ENCODE measurements around the gene DEFB127. TPM values are rescaled to one million over a fixed set of nuclear protein-coding genes. Genes with fewer than 3 reads are reported as not detected.
"Not testable (repeated sequence)": the region's sequence is repeated elsewhere in the genome, so short reads cannot be mapped to it uniquely, and the experiment has no call there.

The DEFB127 gene
- total RNA-seq, 5 donors from 2014 or later (not counting 1 experiment from before 2014, with no cell fraction given): not detected

DNA sequence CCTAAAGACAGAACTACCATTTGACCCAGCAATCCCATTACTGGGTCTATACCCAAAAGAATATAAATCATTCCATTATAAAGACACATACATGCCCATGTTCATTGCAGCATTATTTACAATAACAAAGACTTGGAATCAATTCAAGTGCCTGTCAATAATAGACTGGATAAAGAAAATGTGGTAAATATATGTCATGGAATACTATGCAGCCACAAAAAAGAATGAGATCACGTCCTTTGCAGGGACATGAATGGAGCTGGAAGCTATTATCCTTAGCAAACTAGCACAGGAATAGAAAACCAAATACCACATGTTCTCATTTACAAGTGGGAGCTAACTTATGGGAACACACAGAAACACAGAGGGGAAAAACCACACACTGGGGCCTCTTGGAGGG lies 41.0 kb downstream of the DEFB127 start:
- H3K27ac ChIP-seq (ENCODE audit: low read length): no peak overlapping the region
- Mint-ChIP-seq H3K27me3 (peaks cover 24% of the 10 kb centered on the region in 2 donors), H3K9me3 (peaks cover 0 to 4% (median 3%) of the 10 kb centered on the region in 3 donors), H3K4me3 (no peak overlapping the region), H3K27ac (no peak overlapping the region), H3K36me3 (no peaks in the 10 kb centered on the region), H3K4me1 (no peaks in the 10 kb centered on the region)
- no peaks in the 10 kb centered on the region for H3K9me3 ChIP-seq
- no peaks in the 10 kb centered on the region for H3K4me1 ChIP-seq (ENCODE audit: control insufficient read depth in 1 of 2, extremely low read depth in 1 of 2, insufficient read depth in 2 of 2, low read length in 2 of 2)
- CTCF ChIA-PET: interaction anchor here in 1 of 2 donors (0.7 kb wide), 1 partner anchor 229 kb away, joined by 4 read pairs; no protein-coding TSS in a partner anchor
- WGBS (ENCODE audit: insufficient coverage): no CpG with 5 or more reads among the region's 1 CpG
- POLR2A ChIA-PET: no interaction called here
- no peaks in the 10 kb centered on the region for H3K36me3 ChIP-seq (ENCODE audit: control insufficient read depth in 2 of 2, extremely low read depth in 1 of 2, insufficient read depth in 1 of 2, low read length in 1 of 2)
- H3K27me3 ChIP-seq (replicated peaks in 1 of 2; ENCODE audit: control insufficient read depth in 2 of 2, extremely low read depth in 1 of 2, insufficient read depth in 2 of 2, low read length in 1 of 2): peaks cover 2 to 10% of the 10 kb centered on the region in 2 experiments
- no peak overlapping the region for H3K4me3 ChIP-seq (ENCODE audit: control insufficient read depth in 1 of 2, extremely low read depth in 1 of 2, low read length in 1 of 2)
- no peak for DNase-seq
- ATAC-seq (replicated peaks in 1 of 4): no peak

DNA sequence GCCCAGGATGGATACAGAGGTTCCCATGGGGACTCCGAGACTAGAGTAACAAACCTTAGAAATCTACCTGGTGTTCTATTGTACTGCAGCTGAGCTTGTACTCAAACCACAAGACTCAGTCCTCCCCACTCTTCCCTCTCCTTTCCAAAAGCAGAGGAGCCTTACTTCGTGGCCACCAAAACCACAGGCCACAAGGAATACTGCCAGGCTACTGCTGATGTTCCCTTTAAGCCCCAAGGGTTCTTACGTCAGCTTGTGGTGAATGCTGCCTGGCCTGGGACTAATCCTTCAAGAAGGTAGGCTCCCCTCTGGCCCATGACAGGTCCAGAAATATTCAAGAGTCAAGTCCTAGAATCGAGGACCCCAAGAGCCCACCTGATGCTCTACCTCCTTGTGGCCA lies 42.7 kb downstream of the DEFB127 start:
- H3K4me3 ChIP-seq (ENCODE audit: control insufficient read depth in 1 of 2, extremely low read depth in 1 of 2, low read length in 1 of 2): no peak overlapping the region
- H3K36me3 ChIP-seq (ENCODE audit: control insufficient read depth in 2 of 2, extremely low read depth in 1 of 2, insufficient read depth in 1 of 2, low read length in 1 of 2): no peaks in the 10 kb centered on the region
- DNase-seq (no peak), ATAC-seq (replicated peaks in 1 of 4) (no peak)
- 50% methylated on average over 3 of the region's 4 CpGs for WGBS (ENCODE audit: insufficient coverage)
- H3K4me3 Mint-ChIP-seq: no peak overlapping the region
- peaks cover 2 to 10% of the 10 kb centered on the region in 2 experiments for H3K27me3 ChIP-seq (replicated peaks in 1 of 2; ENCODE audit: control insufficient read depth in 2 of 2, extremely low read depth in 1 of 2, insufficient read depth in 2 of 2, low read length in 1 of 2)
- ChIA-PET CTCF (interaction anchor here in 1 of 2 donors (0.6 kb wide), 1 partner anchor 140 kb away, joined by 3 read pairs; no protein-coding TSS in a partner anchor), POLR2A (no interaction called here)
- H3K36me3 Mint-ChIP-seq: no peaks in the 10 kb centered on the region
- peaks cover 18 to 31% of the 10 kb centered on the region in 2 donors for H3K27me3 Mint-ChIP-seq
- no peaks in the 10 kb centered on the region for H3K9me3 ChIP-seq
- H3K4me1 Mint-ChIP-seq: no peaks in the 10 kb centered on the region
- H3K4me1 ChIP-seq (ENCODE audit: control insufficient read depth in 1 of 2, extremely low read depth in 1 of 2, insufficient read depth in 2 of 2, low read length in 2 of 2): no peaks in the 10 kb centered on the region
- H3K9me3 Mint-ChIP-seq: peaks cover 0 to 4% (median 3%) of the 10 kb centered on the region in 3 donors
- H3K27ac ChIP-seq (ENCODE audit: low read length): no peak overlapping the region
- no peak overlapping the region for H3K27ac Mint-ChIP-seq

DNA sequence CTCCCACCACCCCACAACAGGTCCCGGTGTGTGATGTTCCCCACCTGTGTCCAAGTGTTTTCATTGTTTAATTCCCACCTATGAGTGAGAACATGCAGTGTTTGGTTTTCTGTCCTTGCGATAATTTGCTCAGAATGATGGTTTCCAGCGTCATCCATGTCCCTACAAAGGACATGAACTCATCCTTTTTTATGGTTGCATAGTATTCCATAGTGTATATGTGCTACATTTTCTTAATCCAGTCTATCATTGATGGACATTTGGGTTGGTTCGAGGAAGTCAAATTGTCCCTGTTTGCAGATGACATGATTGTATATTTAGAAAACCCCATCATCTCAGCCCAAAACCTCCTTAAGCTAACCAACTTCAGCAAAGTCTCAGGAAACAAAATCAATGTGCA lies 46.4 kb downstream of the DEFB127 start:
- POLR2A ChIA-PET: not testable (repeated sequence)

More for the DNA sequence above, 46.4 kb downstream of the DEFB127 start:
- DNase-seq; H3K9me3 ChIP-seq; H3K27me3 ChIP-seq (replicated peaks in 1 of 2; ENCODE audit: control insufficient read depth in 2 of 2, extremely low read depth in 1 of 2, insufficient read depth in 2 of 2, low read length in 1 of 2); H3K36me3 Mint-ChIP-seq; H3K9me3 Mint-ChIP-seq; H3K4me1 Mint-ChIP-seq; CTCF ChIA-PET; ATAC-seq (replicated peaks in 1 of 4); H3K27ac ChIP-seq (ENCODE audit: low read length); H3K4me3 Mint-ChIP-seq; H3K36me3 ChIP-seq (ENCODE audit: control insufficient read depth in 2 of 2, extremely low read depth in 1 of 2, insufficient read depth in 1 of 2, low read length in 1 of 2); H3K27ac Mint-ChIP-seq; H3K4me1 ChIP-seq (ENCODE audit: control insufficient read depth in 1 of 2, extremely low read depth in 1 of 2, insufficient read depth in 2 of 2, low read length in 2 of 2); H3K4me3 ChIP-seq (ENCODE audit: control insufficient read depth in 1 of 2, extremely low read depth in 1 of 2, low read length in 1 of 2): not testable (repeated sequence)
- no CpG with 5 or more reads among the region's 4 CpGs for WGBS (ENCODE audit: insufficient coverage)
- H3K27me3 Mint-ChIP-seq: peaks cover 8 to 21% of the 10 kb centered on the region in 2 donors

Other genes starting within 250 kb of the DEFB127 start
- not detected for gene DEFB125, start 69.8 kb upstream of the DEFB127 start, total RNA-seq
- gene DEFB126, start 14.9 kb upstream of the DEFB127 start, total RNA-seq: not detected
- not detected for gene DEFB128, start 32.3 kb downstream of the DEFB127 start, total RNA-seq
- not detected for gene DEFB129, start 69.8 kb downstream of the DEFB127 start, total RNA-seq
- not detected for gene DEFB132, start 100.3 kb downstream of the DEFB127 start, total RNA-seq
- gene C20orf96, start 133.3 kb downstream of the DEFB127 start, total RNA-seq: 1 to 10 TPM; 2.5 to 3.2 (median 2.8) TPM
- 10 to 100 TPM; 16.7 to 30.2 (median 27.3) TPM for gene ZCCHC3, start 140.1 kb downstream of the DEFB127 start, total RNA-seq
- gene SOX12, start 168.1 kb downstream of the DEFB127 start, total RNA-seq: 10 to 100 TPM in 4 of 5 donors, 1 to 10 TPM in 1; 7.3 to 14.9 (median 11.4) TPM
- 1 to 10 TPM in 4 of 5 donors, under 1 TPM in 1; 0.70 to 1.8 (median 1.3) TPM for gene NRSN2, start 189.7 kb downstream of the DEFB127 start, total RNA-seq
- 10 to 100 TPM in 3 of 5 donors, 1 to 10 TPM in 2; 3.2 to 19.2 (median 16.0) TPM for gene TRIB3, start 223.3 kb downstream of the DEFB127 start, total RNA-seq

Data from T-cell (primary cell).